ENCODE data around the gene UBL4B. TPM values are rescaled to one million over a fixed set of nuclear protein-coding genes. Genes with fewer than 3 reads are reported as not detected.

UBL4B gene
- total and polyA plus RNA-seq, 9 donors, result 0.31 TPM; not detected in 8

DNA sequence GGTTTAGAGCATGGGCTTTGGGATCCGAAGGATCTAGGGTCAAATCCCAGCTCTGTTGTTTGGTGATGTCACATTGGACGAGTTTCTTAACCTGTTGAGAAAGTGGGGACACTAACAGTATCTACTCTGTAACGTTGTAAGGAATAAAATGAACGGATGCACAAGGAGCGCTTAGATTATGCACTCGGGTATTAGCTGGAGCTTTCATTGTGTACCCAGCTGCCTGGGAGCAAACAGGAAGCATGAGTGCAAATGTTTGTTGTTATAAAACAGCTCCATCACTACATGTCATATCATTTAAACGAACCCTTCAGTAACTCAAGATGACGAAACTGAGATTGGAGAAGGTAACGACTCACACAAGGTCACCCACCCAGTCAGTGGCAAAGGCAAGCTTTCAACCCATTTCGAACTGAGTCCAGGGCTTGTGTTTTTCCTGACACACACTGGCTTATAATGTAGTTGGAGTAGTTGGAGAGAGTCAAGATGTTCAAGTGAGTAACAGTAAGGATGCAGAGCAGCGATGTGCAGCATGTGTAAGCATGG, 21.9 kb downstream of the UBL4B start:
- Histone ChIP-seq H3K9me3 (no peaks in the 10 kb centered on the region), H3K27me3 (no peaks in the 10 kb centered on the region), H3K4me3 (no peak overlapping the region), H3K4me1 (ENCODE audit: insufficient read depth) (peaks cover 2% of the 10 kb centered on the region), H3K27ac (no peak overlapping the region), H3K36me3 (no peaks in the 10 kb centered on the region)
- 66 to 69% (median 68%) methylated on average over 11 of the region's 11 CpGs for WGBS, 3 donors
- no peak for TF ChIP-seq EP300 (IDR thresholded peaks at IDR 0.05)
- TF ChIP-seq CTCF (IDR thresholded peaks at IDR 0.05), result no peak
- no peak for TF ChIP-seq POLR2A (IDR thresholded peaks at IDR 0.05)
- no peak for DNase-seq
- intact Hi-C loops (cut with DNase I), result no loop called here

DNA sequence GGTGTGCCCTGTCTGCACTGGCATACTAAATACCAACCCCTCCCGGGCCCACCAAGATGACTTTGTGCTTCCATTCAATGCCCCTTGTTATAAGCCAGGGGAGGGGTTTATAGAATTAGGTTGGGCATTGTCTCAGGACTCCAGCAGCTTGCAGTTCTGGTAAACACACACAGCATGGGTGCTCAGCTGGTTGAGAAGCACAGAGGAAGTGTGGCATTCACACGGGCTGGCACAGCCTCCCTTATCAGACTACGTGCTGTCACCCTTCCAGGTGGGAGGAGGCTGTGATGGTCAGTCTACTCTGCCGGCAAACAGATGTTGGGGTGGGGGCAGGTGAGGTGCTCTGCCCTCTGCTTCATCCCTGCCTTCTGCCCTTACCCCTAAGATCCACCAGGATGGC, 23.0 kb downstream of the UBL4B start:
- Histone ChIP-seq H3K4me3 (no peak overlapping the region), H3K9me3 (no peaks in the 10 kb centered on the region), H3K36me3 (no peaks in the 10 kb centered on the region), H3K27ac (no peak overlapping the region), H3K27me3 (no peaks in the 10 kb centered on the region), H3K4me1 (ENCODE audit: insufficient read depth) (peaks cover 2% of the 10 kb centered on the region)
- intact Hi-C loops (cut with DNase I), result no loop called here
- TF ChIP-seq POLR2A (IDR thresholded peaks at IDR 0.05) (no peak), EP300 (IDR thresholded peaks at IDR 0.05) (no peak), CTCF (IDR thresholded peaks at IDR 0.05) (no peak)
- DNase-seq, result no peak
- WGBS, 3 donors, result 34 to 66% (median 40%) methylated on average over 3 to 4 of the region's 4 CpGs

DNA sequence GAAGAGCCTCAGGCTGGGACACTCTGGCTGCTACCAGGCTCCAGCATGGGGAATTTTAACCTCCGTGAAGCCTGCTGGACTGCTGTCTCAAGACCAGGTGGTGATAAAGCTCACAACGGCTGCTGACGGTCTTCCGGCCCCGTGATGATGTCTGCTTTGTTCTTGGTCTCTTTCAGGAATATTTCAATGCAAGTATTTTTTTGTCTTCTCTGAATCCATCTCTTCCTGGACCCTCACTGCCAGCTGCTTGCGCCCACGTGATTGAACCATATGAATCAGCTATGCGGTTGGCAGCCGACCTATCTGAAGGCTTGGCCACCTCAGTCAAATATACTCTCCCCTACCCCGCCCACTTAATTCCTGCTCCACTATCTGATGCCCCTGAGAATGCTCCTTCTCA, 23.4 kb downstream of the UBL4B start:
- Histone ChIP-seq H3K4me3 (no peak overlapping the region), H3K27me3 (no peaks in the 10 kb centered on the region), H3K27ac (no peak overlapping the region), H3K9me3 (no peaks in the 10 kb centered on the region), H3K36me3 (no peaks in the 10 kb centered on the region), H3K4me1 (ENCODE audit: insufficient read depth) (no peaks in the 10 kb centered on the region)
- TF ChIP-seq EP300 (IDR thresholded peaks at IDR 0.05) (no peak), POLR2A (IDR thresholded peaks at IDR 0.05) (no peak), CTCF (IDR thresholded peaks at IDR 0.05) (no peak)
- intact Hi-C loops (cut with DNase I), result no loop called here
- 57 to 69% (median 60%) methylated on average over 10 of the region's 10 CpGs for WGBS, 3 donors
- no peak for DNase-seq

DNA sequence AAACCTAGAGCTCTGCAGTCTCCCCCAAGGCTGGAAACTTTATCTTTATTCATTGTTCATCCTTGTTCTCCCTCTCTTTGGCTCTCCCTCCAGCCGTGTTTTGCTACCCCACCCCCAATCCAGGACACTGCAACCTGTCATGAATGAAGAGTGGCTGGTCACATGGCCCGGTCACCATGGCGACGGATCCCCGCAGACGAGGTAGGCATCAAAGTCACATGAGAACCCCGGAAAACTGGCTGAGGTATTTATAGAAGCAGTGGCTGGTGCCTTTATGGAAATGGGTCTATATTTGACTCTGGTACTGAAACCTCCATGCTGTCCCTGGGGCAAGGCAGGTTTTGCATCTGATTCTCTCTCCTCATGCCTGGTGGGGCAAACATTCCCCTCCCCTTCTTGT, 24.7 kb downstream of the UBL4B start:
- TF ChIP-seq POLR2A (IDR thresholded peaks at IDR 0.05), result no peak
- TF ChIP-seq EP300 (IDR thresholded peaks at IDR 0.05), result no peak
- no peak for TF ChIP-seq CTCF (IDR thresholded peaks at IDR 0.05)
- WGBS, 3 donors, result 1 to 7% (median 1%) methylated on average over 7 of the region's 7 CpGs
- no peaks in the 10 kb centered on the region for H3K4me1 ChIP-seq (ENCODE audit: insufficient read depth)
- no peaks in the 10 kb centered on the region for H3K36me3 ChIP-seq
- H3K4me3 ChIP-seq, result no peak overlapping the region
- H3K27me3 ChIP-seq, result no peaks in the 10 kb centered on the region
- intact Hi-C loops (cut with DNase I), result no loop called here
- no peak for DNase-seq
- no peaks in the 10 kb centered on the region for H3K9me3 ChIP-seq
- no peak overlapping the region for H3K27ac ChIP-seq

Measured in ovary (tissue), 9 donors.